GM20431 (cell line): ENCODE measurements around the gene CLIP2.
"Not testable (repeated sequence)": the region's sequence is repeated elsewhere in the genome, so short reads cannot be mapped to it uniquely, and the experiment has no call there.

ENCODE experiments used
- in situ Hi-C: fragments of 300-500 bp; cut with MseI, MboI; formaldehyde crosslinking; loops from one replicate; pipeline ENCODE4 v1.15.0; 2020; ENCODE audit warnings: low sequenced_read_pairs; ENCODE audit not compliant: unreplicated experiment

Gene CLIP2

DNA sequence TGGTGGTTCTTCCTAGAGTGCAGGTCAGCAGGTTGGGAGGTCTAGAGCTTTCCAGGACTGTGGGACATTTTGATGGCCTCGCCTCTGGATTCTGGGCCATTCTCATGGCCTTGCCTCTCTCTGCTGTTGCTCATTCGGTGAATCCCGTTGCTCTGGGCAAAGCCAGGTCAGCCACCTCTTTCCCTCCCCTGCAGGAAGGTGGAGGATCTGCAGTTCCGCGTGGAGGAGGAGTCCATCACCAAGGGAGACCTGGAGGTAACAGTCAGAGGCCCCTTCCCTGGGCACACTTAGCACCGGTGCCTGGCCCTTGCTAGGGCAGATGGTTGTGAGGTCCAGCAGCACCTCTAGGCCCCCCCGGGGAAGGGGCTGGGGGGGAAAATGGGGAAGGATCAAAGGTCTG is 74.9 kb downstream of the CLIP2 start:
- in situ Hi-C loops: no loop called here

DNA sequence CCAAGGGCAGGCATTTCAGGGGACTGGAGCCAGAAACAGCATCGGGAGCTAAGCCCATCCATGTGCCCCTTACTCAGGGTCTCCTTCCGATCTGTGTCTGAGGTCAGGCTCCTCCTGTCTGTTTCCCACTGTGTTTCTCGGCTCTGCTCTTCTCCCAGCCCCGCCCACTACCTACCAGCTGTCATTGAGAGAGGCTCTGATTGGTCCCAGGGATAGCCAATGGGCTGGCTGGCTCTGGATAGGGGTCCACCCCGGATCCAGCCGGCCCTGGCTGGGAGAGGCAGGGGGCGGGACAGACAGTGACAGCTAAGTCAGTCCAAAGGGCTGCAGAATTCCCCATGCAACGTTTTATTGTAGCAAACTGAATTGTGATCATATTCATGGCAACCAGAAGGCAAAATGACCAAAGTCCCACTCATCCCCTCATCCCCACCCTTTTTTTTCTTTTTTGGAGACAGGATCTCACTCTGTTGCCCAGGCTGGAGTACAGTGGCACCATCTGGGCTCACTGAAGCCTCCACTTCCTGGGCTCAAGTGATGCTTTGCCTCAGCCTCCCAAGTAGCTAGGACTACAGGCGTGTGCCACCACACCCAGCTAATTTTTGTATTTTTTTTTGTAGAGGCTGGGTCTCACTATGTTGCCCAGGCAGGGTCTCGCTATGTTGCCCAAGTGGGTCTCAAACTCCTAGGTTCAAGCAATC is 76.3 kb downstream of the CLIP2 start:
- in situ Hi-C loops: no loop called here

DNA sequence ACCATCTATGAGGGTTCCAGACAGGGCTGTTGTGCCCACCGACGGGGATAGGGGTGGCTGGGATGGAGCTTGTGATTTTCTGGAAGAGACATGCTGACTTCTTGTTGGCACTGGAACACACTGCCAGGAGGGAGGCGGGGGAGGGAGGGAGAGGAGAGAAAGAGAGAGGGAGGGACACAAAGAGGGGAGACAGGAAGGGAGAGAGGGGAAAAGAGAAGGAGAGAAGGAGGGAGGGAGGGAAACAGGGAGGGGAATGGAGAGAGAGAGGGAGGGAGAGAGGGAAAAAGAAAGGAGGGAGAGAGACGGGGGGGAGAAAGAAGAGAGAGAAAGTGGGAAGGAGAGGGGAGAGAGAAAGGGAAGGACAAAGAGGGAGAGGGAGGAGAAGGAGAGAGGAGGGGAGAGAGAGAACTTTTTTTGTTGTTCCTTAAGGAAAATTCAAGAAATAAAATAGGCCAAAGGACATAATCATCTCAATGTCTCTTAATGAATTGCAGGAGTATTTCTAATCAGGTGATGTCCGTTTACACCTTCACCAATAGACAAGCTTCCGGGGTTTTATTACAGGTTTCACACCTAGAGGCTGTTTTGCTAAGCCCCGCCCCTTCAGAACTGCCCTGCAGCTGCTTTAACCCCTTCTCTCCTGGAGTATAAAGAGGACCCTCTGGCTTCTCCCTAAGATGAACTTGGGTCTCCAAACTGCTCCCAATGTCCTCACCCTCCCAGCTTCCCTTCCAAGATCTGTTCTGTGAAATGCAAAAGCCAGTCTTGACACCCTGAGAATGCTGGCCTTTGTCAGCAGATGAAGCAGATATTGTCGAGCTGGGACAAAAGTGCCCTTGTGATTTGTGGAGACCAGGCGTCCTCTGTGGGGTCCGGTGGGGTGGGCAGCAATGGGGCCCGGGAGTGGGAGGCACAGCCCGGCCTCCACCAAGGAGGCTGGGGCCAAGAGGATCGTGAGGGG is 82.5 kb downstream of the CLIP2 start:
- in situ Hi-C loops: no loop called here

DNA sequence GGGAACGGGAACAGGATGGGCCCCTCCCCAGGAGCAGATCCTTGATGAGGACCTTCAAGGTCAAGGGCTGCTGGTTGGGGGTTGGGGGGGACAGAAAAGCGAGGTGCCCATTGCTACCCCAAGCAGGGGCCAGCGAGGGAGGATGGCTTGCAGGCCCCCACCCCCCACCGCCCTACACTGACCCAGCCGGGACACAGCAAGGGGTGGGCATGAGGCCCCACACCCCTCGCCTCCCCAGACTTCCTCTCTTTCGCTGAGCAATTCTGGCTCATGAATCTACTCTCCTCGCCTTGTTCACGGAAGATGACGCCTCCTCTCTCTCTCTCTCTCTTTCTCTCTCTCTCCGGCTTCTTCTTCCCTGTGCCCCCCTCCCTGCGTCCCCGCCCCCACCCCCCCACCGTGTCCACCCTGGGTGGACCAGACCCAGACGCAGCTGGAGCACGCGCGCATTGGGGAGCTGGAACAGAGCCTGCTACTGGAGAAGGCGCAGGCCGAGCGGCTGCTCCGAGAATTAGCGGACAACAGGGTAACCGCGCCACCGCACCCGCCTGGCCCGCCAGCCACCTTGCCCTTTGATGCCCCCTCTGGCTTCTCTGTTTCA is 83.4 kb downstream of the CLIP2 start:
- in situ Hi-C loops: no loop called here

DNA sequence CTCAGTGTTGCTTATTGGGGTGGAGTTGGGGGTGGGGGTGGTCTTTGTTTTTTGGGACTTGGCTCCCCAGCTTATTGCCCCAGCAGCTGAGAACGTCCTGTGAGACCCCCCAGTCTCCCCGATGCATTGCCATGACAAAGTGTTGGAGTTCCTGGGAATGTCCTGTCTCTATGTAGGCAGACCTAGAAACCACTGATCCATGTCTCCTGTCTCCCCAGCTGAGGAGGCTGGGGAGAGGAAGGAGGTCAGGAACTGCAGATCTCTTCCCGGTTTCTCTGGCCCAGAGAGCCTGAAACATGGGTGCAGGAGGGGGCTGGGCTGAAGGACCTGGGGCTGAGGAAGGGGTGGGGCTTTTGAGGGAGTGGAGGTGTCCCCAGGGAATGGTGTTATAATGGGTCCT is 84.3 kb downstream of the CLIP2 start:
- in situ Hi-C loops: no loop called here

DNA sequence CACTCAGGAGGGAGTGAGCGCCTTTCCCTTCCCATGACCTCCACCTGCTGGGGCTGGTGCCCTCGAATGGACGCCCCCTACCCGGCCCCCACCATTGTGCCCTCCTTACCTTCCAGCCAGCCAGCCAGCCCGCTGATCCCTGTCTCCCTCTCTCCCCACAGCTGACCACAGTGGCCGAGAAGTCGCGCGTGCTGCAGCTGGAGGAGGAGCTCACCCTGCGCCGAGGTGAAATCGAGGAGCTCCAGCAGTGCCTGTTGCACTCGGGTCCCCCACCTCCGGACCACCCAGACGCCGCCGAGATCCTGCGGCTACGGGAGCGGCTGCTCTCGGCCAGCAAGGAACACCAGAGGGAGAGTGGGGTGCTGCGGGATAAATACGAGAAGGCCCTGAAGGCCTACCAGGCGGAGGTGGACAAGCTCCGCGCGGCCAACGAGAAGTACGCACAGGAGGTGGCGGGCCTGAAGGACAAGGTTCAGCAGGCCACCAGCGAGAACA is 86.6 kb downstream of the CLIP2 start:
- in situ Hi-C loops: no loop called here

DNA sequence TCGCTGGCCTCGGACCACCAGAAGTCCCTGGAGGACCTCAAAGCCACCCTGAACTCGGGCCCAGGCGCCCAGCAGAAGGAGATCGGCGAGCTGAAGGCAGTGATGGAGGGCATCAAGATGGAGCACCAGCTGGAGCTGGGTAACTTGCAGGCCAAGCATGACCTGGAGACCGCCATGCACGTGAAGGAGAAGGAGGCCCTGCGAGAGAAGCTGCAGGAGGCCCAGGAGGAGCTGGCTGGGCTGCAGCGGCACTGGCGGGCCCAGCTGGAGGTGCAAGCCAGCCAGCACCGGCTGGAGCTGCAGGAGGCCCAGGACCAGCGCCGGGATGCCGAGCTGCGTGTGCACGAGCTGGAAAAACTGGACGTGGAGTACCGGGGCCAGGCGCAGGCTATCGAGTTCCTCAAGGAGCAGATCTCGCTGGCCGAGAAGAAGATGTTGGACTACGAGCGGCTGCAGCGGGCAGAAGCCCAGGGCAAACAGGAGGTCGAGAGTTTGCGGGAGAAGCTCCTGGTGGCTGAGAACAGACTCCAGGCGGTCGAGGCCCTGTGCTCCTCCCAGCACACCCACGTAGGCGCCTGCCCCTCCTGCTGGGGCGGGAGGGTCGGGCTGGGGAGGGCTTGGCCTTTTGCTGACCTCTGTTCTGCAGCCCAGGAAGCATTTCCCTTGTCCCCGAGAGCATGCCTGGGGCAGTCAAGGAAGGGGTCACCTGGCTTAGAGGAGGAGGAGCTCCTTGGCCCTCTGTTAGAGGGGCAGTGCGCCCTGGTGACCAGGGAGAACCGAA is 87.2 kb downstream of the CLIP2 start:
- in situ Hi-C loops: no loop called here

DNA sequence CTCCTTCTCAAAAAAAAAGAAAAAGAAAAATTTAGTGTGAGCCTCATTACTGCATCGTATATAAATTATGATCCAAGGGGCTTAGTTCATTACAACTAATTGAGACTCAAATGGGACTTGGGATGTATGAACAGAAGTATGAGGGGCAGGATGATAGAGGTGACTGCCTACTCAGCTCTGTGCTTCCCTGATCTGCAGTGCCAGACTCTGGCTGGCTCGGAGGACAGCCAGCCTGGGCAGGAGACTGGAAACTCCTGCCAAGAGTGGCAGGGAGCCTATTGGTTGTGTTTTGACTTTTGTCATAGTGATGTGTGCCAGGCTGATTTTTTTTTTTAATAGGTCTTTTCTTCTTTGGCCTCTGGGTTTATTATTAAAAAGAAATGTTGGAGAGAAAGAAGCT is 90.7 kb downstream of the CLIP2 start:
- in situ Hi-C loops: no loop called here

DNA sequence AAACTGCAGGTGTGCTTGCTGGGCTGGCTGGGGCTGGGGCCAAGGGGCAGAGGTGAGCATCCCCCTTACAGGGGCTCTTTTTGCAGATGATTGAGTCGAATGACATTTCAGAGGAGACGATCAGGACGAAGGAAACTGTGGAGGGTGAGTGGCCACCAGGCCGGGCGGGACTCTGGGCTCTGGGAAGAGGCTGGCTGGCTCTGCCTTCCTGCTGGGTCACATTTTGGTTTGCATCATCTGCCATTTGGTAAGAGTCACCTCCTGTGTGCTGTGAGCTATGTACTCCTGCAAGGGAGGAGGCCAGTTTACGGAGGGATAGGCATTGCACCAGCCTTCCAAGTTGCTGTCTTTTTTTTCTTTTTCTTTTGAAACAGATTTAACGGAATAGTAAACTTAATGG is 91.5 kb downstream of the CLIP2 start:
- in situ Hi-C loops: no loop called here

DNA sequence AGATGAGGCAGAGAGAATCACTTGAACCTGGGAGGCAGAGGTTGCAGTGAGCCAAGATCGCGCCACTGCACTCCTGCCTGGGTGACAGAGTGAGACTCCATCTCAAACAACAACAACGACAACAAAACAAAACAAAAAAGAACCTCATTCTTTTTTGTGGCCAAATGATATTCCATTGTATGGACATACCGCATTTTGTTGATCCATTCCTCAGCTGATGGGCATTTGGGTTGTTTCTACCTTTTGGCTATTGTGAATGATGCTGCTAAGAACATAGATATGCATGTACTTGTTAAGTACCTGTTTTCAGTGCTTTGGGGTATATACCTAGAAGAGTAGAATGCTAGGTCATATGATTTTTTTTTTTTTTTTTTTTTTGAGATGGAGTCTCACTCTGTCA is 94.9 kb downstream of the CLIP2 start:
- in situ Hi-C loops: not testable (repeated sequence)

DNA sequence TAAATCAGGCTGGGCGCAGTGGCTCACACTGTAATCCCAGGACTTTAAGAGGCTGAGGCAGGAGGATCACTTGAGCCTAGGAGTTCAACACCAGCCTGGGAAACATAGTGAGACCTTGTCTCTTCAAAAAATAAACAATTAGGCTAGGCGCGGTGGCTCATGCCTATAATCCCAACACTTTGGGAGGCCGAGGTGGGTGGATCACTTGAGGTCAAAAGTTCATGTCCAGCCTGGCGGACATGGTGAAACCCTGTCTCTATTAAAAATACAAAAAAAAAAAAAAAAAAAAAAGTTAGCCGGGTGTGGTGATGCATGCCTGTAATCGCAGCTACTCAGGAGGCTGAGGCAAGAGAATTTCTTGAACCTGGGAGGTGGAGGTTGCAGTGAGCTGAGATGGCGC is 95.6 kb downstream of the CLIP2 start:
- in situ Hi-C loops: not testable (repeated sequence)

DNA sequence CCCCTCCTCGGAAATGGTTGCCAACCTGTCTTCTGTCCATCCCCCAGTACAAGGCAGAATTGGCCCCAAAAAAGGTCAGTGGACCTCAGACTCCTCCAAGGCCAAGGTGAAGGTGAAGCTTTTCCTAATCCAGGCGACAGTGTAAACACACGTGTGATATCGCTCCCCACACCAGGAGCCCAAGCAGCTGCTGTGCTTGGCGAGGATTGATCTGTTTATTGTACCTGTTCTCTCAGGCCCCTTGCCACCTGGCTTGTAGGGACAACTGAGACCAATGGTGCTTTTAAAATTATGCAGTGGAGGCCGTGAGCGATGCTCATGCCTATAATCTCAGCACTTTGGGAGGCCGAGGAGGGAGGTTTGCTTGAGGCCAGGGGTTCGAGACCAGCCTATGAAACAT is 98.4 kb downstream of the CLIP2 start:
- in situ Hi-C loops: no loop called here

DNA sequence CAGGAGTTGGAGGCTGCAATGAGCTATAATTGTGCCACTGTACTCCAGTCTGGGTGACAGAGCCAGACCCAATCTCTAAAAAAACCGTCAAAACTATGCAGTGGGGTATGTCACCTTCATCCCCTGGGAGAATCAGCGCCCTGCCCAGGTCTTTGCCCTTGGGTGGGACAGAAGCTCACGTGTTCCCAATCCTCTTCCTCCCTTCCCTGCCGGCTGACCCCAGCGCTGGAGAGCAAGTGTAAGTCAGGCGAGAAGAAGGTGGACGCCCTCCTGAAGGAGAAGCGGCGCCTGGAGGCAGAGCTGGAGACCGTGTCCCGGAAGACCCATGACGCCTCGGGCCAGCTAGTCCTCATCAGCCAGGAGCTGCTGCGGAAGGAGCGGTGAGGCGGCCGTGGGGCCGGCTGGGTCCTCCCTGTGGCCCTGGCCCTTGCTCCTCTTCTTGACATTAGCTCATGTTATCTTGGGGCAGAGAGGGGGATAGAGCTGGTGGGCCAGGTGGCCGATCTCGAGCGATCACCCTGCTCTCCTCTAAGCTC is 99.7 kb downstream of the CLIP2 start:
- in situ Hi-C loops: no loop called here

DNA sequence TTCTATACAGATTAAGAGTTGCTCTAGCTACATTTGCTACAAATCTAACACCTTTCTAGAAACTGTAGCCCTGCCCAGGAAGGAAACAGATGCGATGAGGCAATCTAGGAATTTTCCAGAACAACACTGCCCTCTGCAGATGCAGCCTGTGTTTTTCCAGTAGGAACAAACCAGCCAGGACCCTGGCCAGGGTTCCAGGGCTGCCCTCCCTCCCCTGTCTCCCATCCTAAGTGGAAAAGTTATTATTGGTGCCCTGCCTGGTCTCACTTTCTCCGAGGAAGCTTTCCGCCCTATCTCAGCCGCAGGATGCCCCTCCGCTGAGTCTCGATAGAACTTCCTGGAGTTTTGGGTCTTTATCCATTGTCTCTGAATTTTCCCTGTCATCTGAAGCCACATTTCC is 104.5 kb downstream of the CLIP2 start:
- in situ Hi-C loops: loop anchor here (10.0 kb wide), 1 partner anchor 199 kb away; no protein-coding TSS in a partner anchor

DNA sequence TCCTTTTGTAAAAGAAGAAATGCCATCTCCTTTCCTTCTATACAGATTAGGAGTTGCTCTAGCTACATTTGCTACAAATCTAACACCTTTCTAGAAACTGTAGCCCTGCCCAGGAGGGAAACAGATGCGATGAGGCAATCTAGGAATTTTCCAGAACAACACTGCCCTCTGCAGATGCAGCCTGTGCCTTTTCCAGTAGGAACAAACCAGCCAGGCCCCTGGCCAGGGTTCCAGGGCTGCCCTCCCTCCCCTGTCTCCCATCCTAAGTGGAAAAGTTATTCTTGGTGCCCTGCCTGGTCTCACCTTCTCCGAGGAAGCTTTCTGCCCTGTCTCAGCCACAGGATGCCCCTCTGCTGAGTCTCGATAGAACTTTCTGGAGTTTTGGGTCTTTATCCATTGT is 105.4 kb downstream of the CLIP2 start:
- in situ Hi-C loops: loop anchor here (10.0 kb wide), 1 partner anchor 200 kb away; no protein-coding TSS in a partner anchor

DNA sequence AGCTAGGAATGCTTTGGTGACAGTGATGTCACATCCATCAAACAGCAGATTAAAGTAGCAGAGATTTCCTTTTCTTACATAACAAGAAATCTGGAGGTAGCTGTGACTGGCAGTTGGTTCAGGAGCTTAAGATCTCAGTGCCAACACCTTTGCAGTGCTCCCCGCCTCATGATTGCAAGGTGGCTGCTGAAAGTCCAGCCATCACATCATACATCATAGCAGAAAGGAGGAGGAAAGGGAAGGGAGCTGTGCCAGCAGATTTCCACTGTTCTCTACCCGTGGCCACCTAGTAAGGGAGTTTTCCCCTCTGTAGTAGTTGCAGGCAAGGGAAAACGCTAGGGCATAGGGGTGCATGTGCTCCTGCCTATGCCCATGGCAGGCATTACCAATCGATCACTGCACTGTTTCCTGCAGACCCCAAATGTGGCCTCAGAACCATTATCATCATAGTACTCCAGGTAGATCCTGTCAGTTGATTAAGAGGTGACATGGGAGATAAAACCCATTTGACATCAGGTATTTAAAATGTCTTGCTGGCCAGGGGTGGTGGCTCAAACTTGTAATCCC is 106.6 kb downstream of the CLIP2 start:
- in situ Hi-C loops: loop anchor here (10.0 kb wide), 1 partner anchor 201 kb away; no protein-coding TSS in a partner anchor

DNA sequence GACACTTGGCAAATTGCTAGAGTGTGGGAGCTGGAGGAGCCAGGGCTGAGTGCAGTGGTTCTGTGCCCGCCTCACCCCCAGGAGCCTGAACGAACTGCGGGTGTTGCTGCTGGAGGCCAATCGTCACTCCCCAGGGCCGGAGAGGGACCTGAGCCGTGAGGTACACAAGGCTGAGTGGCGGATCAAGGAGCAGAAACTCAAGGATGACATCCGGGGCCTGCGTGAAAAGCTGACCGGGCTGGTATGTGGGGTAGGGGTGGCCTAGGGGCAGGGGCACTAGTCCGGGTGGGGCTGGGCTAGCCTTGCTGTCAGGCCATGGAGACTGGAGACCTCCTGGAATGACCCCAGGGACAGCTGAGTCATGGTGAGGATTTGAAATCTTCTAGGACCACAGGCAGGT is 107.8 kb downstream of the CLIP2 start:
- in situ Hi-C loops: loop anchor here (10.0 kb wide), 1 partner anchor 202 kb away; no protein-coding TSS in a partner anchor

DNA sequence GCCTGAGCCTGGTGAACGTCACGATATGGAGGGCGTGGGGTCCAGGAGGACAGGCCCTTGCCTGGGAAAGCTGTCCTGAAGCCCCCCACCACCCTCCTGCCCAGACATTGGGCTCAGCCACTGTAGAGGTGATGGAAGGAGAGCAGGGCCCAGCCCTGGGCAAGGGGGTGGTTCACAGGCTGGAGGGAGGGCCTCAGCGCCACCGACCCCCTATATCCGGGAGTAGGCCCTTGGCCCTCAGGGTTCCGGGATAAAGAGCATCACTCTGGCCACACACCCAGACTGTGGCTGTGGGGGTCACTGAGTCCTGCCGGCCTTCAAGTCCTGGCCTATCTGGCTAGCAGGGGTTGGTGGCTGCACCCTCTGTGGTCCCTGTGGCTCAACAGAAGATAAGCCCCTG is 109.2 kb downstream of the CLIP2 start:
- in situ Hi-C loops: loop anchor here (10.0 kb wide), 1 partner anchor 204 kb away; no protein-coding TSS in a partner anchor

DNA sequence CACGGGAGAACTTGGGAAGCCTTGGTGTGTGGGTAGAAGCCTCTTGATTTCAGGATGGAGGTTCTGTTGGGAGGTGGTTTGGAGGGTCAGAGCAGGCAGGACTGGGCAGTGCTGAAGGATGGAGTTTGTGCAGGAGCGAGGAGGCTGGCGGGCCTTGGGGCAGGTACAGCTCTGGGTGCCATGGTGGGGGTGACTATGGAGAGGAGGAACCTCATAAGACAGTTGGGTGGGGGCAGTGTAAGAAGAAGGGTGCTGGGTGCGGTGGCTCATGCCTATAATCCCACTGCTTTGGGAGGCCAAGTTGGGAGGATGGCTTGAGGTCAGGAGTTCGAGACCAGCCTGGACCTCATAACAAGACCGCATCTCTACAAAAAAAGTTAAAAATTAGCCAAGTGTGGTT is 109.8 kb downstream of the CLIP2 start:
- in situ Hi-C loops: loop anchor here (10.0 kb wide), 1 partner anchor 204 kb away; no protein-coding TSS in a partner anchor
